HepG2 (cell line): Measurements from ENCODE around the gene TEX53. TPM values are rescaled to one million over a fixed set of nuclear protein-coding genes. Genes with fewer than 3 reads are reported as not detected.

Experiments used
- BRCA1 ChIP-seq: sonication (generic); formaldehyde crosslinking; IDR thresholded peaks from 2 replicates; pipeline ENCODE4 v1.4.0; 2020; ENCODE audit warnings: missing genetic modification reagents
- CCAR2 ChIP-seq: fragments of 200-400 bp; formaldehyde crosslinking; optimal IDR thresholded peaks from 2 replicates; pipeline ENCODE3; 2018; ENCODE audit warnings: low read depth, mild to moderate bottlenecking, low read length, moderate library complexity
- CENPT ChIP-seq: sonication (generic); formaldehyde crosslinking; IDR thresholded peaks from 2 replicates; pipeline ENCODE4 v1.8.0; 2022; ENCODE audit warnings: low read depth, mild to moderate bottlenecking, moderate library complexity, missing genetic modification reagents
- E2F1 ChIP-seq: sonication (generic); formaldehyde crosslinking; IDR thresholded peaks from 2 replicates; pipeline ENCODE4 v1.5.0; 2020; ENCODE audit warnings: missing genetic modification reagents
- ELF1 ChIP-seq: sonication (generic); formaldehyde crosslinking; IDR thresholded peaks from 2 replicates; pipeline ENCODE4 v1.4.0; 2020; ENCODE audit warnings: missing genetic modification reagents
- ELF4 ChIP-seq: sonication (generic); formaldehyde crosslinking; IDR thresholded peaks from 2 replicates; pipeline ENCODE4 v1.5.0; 2020; ENCODE audit warnings: missing genetic modification reagents, mild to moderate bottlenecking, moderate library complexity, borderline replicate concordance
- FOXO1 ChIP-seq: sonication (generic); formaldehyde crosslinking; IDR thresholded peaks from 2 replicates; pipeline ENCODE4 v1.4.0; 2020; ENCODE audit warnings: missing genetic modification reagents
- GZF1 ChIP-seq: sonication (generic); formaldehyde crosslinking; IDR thresholded peaks from 2 replicates; pipeline ENCODE4 v1.5.1; 2020; ENCODE audit warnings: mild to moderate bottlenecking, missing genetic modification reagents
- HNRNPL ChIP-seq: fragments of 200-400 bp; formaldehyde crosslinking; IDR thresholded peaks from 2 replicates; pipeline ENCODE4 v1.6.1; 2017; ENCODE audit warnings: mild to moderate bottlenecking, low read depth, low read length
- IKZF1 ChIP-seq: fragments of 450-650 bp; IDR thresholded peaks from 2 replicates; pipeline ENCODE4 v1.7.1; 2016
- JARID2 ChIP-seq: sonication (generic); formaldehyde crosslinking; IDR thresholded peaks from 2 replicates; pipeline ENCODE4 v1.8.1; 2023; ENCODE audit warnings: missing genetic modification reagents, inconsistent platforms; ENCODE audit not compliant: insufficient replicate concordance
- KLF13 ChIP-seq: sonication (generic); formaldehyde crosslinking; IDR thresholded peaks from 2 replicates; pipeline ENCODE4 v1.4.0; 2020; ENCODE audit warnings: mild to moderate bottlenecking, missing genetic modification reagents
- MTA1 ChIP-seq: sonication (generic); formaldehyde crosslinking; IDR thresholded peaks from 2 replicates; pipeline ENCODE4 v1.4.0; 2020; ENCODE audit warnings: missing genetic modification reagents, mild to moderate bottlenecking, borderline replicate concordance
- NCOR1 ChIP-seq: fragments of 200-600 bp; sonication (generic); IDR thresholded peaks from 2 replicates; pipeline ENCODE4 v1.7.0; 2017; ENCODE audit warnings: antibody characterized with exemption, low read length, borderline replicate concordance
- NPAS2 ChIP-seq: sonication (generic); formaldehyde crosslinking; IDR thresholded peaks from 2 replicates; pipeline ENCODE4 v1.8.0; 2022; ENCODE audit warnings: mild to moderate bottlenecking, missing genetic modification reagents, borderline replicate concordance
- NR2F2 ChIP-seq: IDR thresholded peaks from 2 replicates; pipeline ENCODE4 v1.6.1; 2012; ENCODE audit warnings: low read depth, inconsistent platforms, borderline replicate concordance
- PCBP1 ChIP-seq: fragments of 200-400 bp; formaldehyde crosslinking; IDR thresholded peaks from 2 replicates; pipeline ENCODE4 v1.6.1; 2017; ENCODE audit warnings: mild to moderate bottlenecking, low read depth, low read length, borderline replicate concordance
- SRF ChIP-seq: IDR thresholded peaks from 2 replicates; pipeline ENCODE4 v1.6.1; 2011; ENCODE audit warnings: mild to moderate bottlenecking, low read depth, low read length, moderate library complexity
- TMF1 ChIP-seq: sonication (generic); formaldehyde crosslinking; IDR thresholded peaks from 2 replicates; pipeline ENCODE4 v1.8.1; 2022; ENCODE audit warnings: low read depth, missing genetic modification reagents
- ZMAT3 ChIP-seq: sonication (generic); formaldehyde crosslinking; conservative IDR thresholded peaks from 2 replicates; pipeline ENCODE4 v1.7.0; 2021; ENCODE audit warnings: missing genetic modification reagents
- ZNF17 ChIP-seq: sonication (generic); formaldehyde crosslinking; IDR thresholded peaks from 2 replicates; pipeline ENCODE4 v1.5.0; 2020; ENCODE audit warnings: mild to moderate bottlenecking, missing genetic modification reagents
- ZNF317 ChIP-seq: sonication (generic); formaldehyde crosslinking; IDR thresholded peaks from 2 replicates; pipeline ENCODE4 v1.5.0; 2020; ENCODE audit warnings: mild to moderate bottlenecking, missing genetic modification reagents
- ZNF383 ChIP-seq: sonication (generic); formaldehyde crosslinking; IDR thresholded peaks from 2 replicates; pipeline ENCODE4 v1.4.0; 2020; ENCODE audit warnings: missing genetic modification reagents, mild to moderate bottlenecking, borderline replicate concordance
- ZNF496 ChIP-seq: sonication (generic); formaldehyde crosslinking; IDR thresholded peaks from 2 replicates; pipeline ENCODE4 v1.8.1; 2023; ENCODE audit warnings: mild to moderate bottlenecking, moderate library complexity, missing genetic modification reagents; ENCODE audit not compliant: insufficient replicate concordance
- ZNF629 ChIP-seq: sonication (generic); formaldehyde crosslinking; conservative IDR thresholded peaks from 2 replicates; pipeline ENCODE4 v1.5.0; 2020; ENCODE audit warnings: missing genetic modification reagents
- ZNF709 ChIP-seq: sonication (generic); formaldehyde crosslinking; IDR thresholded peaks from 2 replicates; pipeline ENCODE4 v1.5.0; 2020; ENCODE audit warnings: mild to moderate bottlenecking, missing genetic modification reagents
- polyA plus RNA-seq, 8 experiments: library from polyadenylated mRNA; depleted of rRNA in 3 of 8; stranded (reverse) in 7 of 8; unstranded in 1 of 8; fragments of >200 nt; fragmentation: Illumina TruSeq in 4 of 8; extraction: Trizol in 4 of 8; gene quantifications; 2 replicates each; pipeline versions ENCODE4 v1.2.1 to v1.2.3, GENCODE V29; 2011 to 2016; ENCODE audit warnings: low read depth in 4 of 8, missing spikeins in 1 of 8, mixed read lengths in 1 of 8; ENCODE audit not compliant: insufficient read depth in 1 of 8
- total RNA-seq, 5 experiments: library from RNA; depleted of rRNA; stranded (reverse); fragments of >200 nt; fragmentation: Illumina TruSeq; extraction: Trizol; gene quantifications; 2 replicates each; pipeline ENCODE4 v1.2.3, GENCODE V29; 2016; ENCODE audit warnings: low read depth in 1 of 5
- TF ChIP-seq, protein P1 (sequence below): sonication (generic); formaldehyde crosslinking; IDR thresholded peaks from 2 replicates; pipeline ENCODE4 v1.8.1; 2023; ENCODE audit warnings: mild to moderate bottlenecking, moderate library complexity, missing genetic modification reagents
- TF ChIP-seq, protein P2 (sequence below): sonication (generic); formaldehyde crosslinking; IDR thresholded peaks from 2 replicates; pipeline ENCODE4 v1.8.0; 2022; ENCODE audit warnings: missing genetic modification reagents, mild to moderate bottlenecking, borderline replicate concordance
- TF ChIP-seq, protein P3 (sequence below): IDR thresholded peaks from 2 replicates; pipeline ENCODE4 v1.6.1; 2016; ENCODE audit warnings: control low read depth

The TEX53 gene
- total and polyA plus RNA-seq, 2 of the 13 experiments (the other 11 are each of a cell fraction or from before 2014, with no cell fraction given), result not detected

- TF ChIP-seq, protein P1, sequence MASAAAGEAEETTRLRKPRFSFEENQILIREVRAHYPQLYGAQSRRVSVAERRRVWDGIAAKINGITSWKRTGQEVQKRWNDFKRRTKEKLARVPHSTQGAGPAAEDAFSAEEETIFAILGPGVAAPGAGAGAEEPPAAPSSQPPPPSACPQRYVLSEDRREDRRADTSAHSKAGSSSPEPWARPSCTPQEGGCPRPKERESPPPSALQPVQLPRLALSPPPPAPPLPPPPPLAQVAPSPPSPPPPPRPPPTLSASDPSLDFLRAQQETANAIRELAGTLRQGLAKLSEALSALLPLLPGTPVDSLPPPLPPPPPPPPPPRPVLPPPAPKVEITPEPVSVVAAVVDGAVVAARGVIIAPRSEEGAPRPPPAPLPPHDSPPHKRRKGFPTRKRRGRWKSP (CRISPR knock-in tag), result no peak
- TF ChIP-seq ZNF496 (CRISPR knock-in tag), result no peak
- TF ChIP-seq SRF, result no peak
- no peak for TF ChIP-seq ZMAT3 (CRISPR knock-in tag)
- no peak for TF ChIP-seq MTA1 (CRISPR knock-in tag)
- no peak for TF ChIP-seq FOXO1 (CRISPR knock-in tag)
- TF ChIP-seq TMF1 (CRISPR knock-in tag), result no peak
- TF ChIP-seq IKZF1, result no peak
- TF ChIP-seq ELF1, result no peak
- TF ChIP-seq, protein P2, sequence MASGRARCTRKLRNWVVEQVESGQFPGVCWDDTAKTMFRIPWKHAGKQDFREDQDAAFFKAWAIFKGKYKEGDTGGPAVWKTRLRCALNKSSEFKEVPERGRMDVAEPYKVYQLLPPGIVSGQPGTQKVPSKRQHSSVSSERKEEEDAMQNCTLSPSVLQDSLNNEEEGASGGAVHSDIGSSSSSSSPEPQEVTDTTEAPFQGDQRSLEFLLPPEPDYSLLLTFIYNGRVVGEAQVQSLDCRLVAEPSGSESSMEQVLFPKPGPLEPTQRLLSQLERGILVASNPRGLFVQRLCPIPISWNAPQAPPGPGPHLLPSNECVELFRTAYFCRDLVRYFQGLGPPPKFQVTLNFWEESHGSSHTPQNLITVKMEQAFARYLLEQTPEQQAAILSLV (CRISPR knock-in tag), result 0 out of 2 replicates have a peak, but pooled peaks have one; percentile 45
- TF ChIP-seq NPAS2 (CRISPR knock-in tag), result no peak
- no peak for TF ChIP-seq ZNF709 (CRISPR knock-in tag)
- TF ChIP-seq NR2F2, result peak; percentile 55
- no peak for TF ChIP-seq ZNF383 (CRISPR knock-in tag)
- TF ChIP-seq KLF13 (CRISPR knock-in tag), result no peak
- no peak for TF ChIP-seq PCBP1
- TF ChIP-seq BRCA1 (CRISPR knock-in tag), result no peak
- no peak for TF ChIP-seq CENPT (CRISPR knock-in tag)
- TF ChIP-seq ZNF317 (CRISPR knock-in tag), result no peak
- no peak for TF ChIP-seq JARID2 (CRISPR knock-in tag)
- TF ChIP-seq ZNF17 (CRISPR knock-in tag), result no peak
- TF ChIP-seq HNRNPL, result no peak
- TF ChIP-seq GZF1 (CRISPR knock-in tag), result no peak
- no peak for TF ChIP-seq E2F1 (CRISPR knock-in tag)
- TF ChIP-seq NCOR1, result no peak
- TF ChIP-seq CCAR2, result no peak
- no peak for TF ChIP-seq ZNF629 (CRISPR knock-in tag)
- TF ChIP-seq, protein P3, sequence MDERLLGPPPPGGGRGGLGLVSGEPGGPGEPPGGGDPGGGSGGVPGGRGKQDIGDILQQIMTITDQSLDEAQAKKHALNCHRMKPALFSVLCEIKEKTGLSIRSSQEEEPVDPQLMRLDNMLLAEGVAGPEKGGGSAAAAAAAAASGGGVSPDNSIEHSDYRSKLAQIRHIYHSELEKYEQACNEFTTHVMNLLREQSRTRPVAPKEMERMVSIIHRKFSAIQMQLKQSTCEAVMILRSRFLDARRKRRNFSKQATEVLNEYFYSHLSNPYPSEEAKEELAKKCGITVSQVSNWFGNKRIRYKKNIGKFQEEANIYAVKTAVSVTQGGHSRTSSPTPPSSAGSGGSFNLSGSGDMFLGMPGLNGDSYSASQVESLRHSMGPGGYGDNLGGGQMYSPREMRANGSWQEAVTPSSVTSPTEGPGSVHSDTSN (CRISPR knock-in tag), result no peak
- no peak for TF ChIP-seq ELF4 (CRISPR knock-in tag)
These were observed 24.2 kb upstream of the TEX53 start, which contains the start of gene TEX48 (continued) for GRCh38 chr9:114681594-114682332.
